AG08395 (cell line): ENCODE results near the gene CD96.
"Not testable (repeated sequence)": the region's sequence is repeated elsewhere in the genome, so short reads cannot be mapped to it uniquely, and the experiment has no call there.

Experiments
- DNase-seq: peaks from one replicate; pipeline ENCODE4 v3.0.0; 2012; ENCODE audit warnings: mixed read lengths, low spot score

The CD96 gene

DNA sequence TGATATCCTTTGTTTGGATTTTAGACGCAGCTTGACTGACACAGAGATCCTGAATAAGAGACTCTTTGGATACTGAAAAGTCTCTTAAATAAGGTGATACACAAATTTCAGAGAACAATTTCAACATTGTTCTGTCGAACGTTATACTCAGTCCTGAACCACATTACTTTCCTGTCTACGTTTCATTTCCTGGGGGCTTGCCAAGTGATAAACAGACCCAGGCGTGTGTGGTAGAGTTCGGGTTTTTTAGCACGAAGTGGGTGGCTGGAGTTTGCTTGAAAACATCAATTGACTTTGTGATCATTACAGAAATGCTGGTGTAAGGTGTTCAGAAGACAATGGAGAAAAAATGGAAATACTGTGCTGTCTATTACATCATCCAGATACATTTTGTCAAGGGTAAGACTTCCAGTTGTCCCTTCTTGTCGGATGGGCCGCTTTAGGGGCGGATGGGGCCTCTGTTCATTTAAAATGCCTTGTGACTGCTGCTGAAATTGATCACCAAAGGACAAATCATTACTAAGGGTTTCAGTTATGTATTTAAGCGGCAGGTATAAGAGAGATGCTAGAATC is at the start of gene CD96:
Gene CD96 (plus strand): TSS at position 287 of the 573 bp plus-strand sequence. CDS start 52 bp downstream, at position 339.
- DNase-seq: no peak

- no peak for DNase-seq
These were observed 48.7 kb upstream of the CD96 start for GRCh38 chr3:111493276-111493675.

DNA sequence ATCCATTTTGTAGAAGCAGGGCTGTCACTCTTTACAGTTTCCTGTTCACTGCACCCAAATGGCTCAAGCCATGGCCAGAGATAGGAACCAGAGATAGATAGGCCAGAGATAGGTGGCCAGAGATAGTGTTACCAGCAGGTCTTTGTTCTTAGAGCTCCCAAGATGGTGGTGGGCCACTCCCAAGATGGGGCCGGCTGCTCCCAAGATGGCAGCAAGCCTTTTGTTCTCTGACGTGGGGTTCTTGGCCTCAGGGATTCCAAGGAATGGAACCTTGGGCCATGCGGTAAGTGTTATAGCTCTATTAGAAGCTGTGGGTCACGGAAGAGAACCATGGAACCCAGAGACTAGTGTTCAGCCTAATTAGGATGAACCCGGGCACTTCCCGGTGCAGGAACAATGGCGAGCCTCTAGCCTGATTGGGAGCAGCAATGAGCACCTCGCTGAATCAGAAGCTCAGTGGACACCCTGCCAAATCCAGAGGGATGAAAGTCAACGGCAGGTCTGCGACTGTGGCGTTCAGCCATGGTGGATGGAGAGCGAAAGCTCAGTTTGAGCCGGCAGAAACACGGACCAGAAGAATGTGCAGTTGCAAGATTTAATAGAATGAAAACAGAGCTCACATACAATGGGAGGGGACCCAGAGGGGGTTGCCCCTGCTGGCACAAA is 45.0 kb upstream of the CD96 start:
- DNase-seq: no peak

- no peak for DNase-seq
These were observed 44.0 kb upstream of the CD96 start for GRCh38 chr3:111498022-111498421.

DNA sequence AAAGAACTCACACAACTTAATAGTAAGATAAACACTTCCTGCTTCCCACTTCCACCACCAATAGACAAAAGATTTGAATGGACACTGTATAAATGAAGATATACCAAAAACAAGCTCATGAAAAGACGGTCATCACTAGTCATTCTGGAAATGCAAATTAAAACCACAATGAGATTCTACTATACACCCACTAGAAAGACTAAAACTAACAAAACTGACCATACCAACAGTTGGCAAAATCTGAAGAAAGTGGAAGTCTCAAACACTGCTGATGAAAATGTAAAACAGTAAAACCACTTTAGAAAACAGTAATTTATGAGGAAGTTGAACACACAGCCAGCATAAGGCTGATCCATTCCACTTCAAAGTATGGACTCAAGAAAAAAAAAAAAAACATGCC is 35.6 kb upstream of the CD96 start:
- no peak for DNase-seq

DNA sequence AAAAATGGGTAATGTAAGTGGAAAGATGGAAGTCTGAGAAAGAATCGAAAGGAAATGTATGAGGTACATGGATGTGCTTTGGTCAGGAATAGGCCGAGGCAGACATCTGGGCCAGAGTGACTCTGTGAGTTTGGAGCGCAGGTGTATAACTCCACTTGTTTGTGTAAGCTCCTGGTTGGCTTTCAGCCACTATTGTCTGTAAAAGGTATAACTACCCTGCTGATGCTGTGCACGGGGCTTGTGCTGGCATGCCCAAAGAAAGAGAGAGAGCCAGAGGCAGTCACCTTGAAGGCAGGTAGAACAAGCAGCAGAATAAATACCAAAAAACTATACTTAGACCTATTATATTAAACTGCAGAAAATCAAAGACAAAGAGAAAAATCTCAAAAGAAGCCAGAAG is 32.7 kb upstream of the CD96 start:
- DNase-seq: no peak

DNA sequence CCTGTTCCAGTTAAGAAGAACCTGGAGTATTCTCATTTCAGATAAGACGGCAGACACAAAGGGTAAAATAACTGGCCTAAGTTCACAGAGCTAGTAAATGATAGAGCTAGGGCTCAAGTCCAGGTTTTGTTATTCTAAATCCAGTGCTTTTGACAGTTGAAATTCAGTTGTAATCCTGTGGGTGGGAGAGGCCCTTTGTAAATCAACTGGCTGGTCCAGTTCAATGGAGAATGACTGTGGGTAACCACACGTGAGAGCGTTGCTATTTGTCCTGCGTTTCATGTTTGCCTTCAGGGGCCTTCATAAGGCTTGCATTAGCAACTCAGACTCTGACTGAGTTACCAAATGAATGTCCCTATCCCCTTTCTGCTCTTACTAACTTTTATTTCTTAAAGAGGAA is 24.2 kb upstream of the CD96 start:
- no peak for DNase-seq

GRCh38 chr3:111519178-111519855 is 22.7 kb upstream of the CD96 start:
- DNase-seq: no peak

DNA sequence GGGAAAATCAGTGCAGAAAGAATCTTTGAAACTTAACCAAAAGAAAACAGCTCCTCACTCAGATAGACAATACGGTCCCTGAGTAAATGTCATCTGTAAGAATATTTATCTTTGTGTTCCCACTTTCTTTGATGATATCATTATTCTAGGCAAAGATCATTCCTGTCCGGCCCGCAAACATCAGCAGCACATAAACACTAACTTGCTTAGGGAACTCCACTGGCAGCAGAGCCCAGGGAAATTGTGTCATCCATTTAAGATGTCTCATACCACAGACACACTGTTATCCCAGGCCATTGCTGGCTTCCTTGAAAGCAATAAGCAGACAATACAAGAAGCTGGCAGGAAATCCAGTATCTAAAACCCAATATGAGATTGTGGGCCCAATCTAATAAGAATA is 20.1 kb upstream of the CD96 start:
- DNase-seq: peak; percentile 55

DNA sequence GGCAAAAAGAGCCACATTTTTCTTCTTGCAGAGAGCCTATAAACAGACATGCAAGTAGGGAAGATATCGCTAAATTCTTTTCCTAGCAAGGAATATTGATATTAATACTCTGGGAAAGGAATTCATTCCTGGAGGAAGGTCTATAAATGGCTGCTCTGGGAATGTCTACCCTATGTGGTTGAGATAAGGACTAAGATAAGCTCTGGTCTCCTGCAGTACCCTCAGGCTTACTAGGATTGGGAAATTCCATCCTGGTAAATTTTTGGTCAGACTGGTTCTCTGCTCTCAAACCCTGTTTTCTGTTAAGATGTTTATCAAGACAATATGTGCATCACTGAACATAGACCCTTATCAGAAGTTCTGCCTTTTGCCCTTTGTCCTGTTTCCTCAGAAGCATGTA is 17.5 kb upstream of the CD96 start:
- DNase-seq: not testable (repeated sequence)

GRCh38 chr3:111531446-111531845 is 10.6 kb upstream of the CD96 start:
- peak; percentile 42 for DNase-seq

- peak; percentile 65 for DNase-seq
These were observed 7.3 kb upstream of the CD96 start for GRCh38 chr3:111534701-111535100.

DNA sequence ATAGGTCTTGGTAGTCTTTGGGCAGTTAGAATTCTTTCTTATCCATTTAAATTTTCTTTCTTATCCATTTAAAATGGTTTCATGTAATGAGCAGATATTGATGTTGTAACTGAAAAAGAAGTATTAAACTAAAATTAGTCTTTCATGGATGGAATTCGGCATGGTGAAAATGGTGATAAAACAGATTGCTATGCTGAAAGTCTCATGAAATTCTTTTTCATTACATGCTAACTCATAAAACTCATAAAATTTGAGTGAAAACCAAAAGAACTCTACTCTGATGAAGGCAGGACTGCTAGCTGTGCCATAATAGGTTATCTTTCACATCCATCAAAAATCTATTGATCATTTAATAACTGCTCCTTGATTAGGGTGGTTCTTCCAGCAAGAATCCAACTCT is 3.9 kb upstream of the CD96 start:
- no peak for DNase-seq

GRCh38 chr3:111538681-111539083 is 3.3 kb upstream of the CD96 start:
- peak; percentile 15 for DNase-seq

DNA sequence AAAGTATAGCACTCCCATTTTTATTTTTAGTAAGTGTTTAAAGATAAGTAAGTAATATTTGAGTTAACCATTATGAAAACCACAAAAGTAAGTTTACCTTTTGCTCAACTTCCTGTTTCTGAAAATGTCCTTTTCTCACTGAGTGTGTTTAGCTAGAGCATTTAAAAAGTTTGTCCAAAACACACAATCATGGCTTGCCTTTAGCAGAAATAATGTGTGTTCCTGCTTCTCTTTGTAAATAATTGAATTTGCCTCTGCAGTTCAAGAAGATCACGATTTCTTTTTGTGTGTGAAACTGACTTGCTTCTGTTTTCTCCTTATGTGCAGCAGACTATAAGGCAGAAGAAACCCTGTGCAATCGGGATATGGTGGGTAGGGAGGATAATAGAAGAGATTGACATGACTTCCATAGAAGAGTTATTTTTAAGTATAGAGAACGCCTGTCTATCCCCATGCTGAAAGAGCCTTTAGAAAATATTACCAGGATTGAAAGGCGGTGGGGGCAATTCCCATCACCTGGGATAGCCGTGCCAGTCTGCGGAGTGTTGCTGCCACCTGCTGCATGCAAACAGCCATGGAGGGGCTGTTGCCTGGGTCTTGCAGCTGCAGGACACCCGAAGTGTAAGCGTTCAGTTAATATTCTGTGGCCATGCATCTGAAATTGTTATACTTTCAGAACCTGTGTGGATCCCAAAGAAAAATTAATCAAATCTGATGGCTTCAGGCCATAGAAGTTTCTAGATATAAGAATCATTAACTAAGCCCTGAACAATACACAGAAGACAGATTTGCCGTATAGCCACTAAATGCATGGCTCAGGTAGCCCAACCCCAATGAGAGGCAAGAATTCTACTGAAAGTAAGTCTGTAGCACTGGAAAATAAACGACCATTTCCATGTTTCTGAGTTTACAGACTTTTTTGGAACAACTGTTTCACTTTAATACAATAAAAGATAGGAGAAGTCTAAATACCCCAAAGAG is 2.4 kb upstream of the CD96 start:
- peak; percentile 56 for DNase-seq

DNA sequence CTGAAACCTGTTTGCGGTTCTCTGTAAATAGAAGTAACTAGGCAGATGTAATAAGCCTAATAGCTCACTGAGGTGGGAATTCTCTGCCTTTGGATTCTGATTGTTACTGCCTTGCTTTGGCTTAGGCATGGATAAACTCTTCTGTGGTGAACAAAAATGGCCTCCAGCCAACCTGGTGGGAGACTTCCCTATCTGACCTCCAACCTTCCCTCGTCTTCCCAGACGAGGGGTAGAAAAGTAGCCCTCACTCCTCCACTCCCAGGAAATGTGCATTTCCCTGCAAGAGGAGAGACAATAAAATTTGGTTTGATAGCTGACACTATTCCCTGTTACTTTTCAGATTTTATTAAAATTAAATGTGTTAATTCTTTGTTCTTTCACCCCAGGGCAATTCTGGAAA is 606 bp upstream of the CD96 start:
- no peak for DNase-seq

DNA sequence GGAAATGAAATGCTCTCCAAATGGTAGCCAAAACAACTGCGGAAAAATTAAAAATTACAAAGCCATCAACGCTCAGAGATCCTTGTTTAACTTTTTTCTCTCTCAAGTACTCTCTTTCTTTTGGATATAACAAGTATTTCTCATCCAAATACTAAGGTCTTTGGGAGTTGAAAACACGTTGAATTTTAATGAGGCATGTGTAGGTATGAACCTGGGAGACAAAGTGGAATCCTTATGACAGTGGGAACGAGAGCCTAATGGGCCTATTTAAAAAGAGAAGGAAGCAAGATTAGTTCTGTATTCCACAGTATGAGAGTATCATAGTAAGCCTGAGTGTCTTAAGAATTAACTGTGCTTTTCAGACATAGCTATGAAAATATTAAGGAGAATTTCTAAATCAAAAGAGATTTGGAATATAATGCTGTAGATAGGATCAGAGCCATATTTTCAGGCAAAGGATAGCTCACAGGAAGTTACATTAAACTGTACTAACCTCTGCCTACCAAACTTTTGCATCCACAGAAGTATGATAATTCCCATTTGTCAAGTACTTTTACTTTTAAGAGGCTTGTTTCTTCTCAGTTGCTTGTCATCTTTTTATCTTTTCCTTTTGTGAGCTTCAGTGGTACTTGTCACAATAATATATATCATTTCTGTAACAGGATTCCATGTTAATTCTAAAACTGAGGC is 759 bp downstream of the CD96 start:
- DNase-seq: no peak

DNA sequence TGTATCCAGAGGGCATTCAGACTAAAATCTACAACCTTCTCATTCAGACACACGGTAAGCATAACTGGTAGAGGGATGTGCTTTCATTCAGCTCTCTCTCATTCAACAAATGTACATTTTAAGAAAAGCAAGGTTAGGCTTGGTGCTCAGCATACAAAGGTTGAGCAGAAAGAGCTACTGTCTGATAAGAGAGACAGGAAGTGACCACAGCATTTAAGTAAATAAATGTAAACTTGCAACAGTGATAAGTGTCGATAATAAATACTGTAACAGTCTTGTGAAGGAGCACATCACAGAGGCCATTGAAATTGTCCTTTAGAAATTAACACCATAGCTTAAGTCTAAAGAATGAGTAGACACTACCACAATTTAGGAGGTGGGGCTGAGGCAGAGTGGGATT is 3.4 kb downstream of the CD96 start:
- no peak for DNase-seq

DNA sequence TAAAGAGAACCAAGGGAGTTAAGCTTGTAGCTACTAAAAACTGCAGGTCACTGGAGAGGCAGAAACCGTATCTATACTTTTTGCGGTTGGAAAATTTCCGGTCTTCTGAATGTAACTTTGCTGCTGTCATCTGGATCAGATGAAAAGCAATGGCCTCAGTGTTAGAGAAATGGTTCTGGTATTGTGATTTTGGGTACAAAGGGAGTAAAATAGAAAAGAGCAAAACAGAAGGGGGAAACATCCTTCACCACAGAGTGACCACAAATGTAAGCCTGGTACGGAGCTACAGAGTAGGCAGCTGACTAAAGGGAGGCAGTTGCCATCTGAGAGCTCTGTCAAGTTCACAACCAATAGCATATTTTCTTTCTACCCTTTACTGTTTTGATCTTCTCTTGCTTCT is 5.6 kb downstream of the CD96 start:
- no peak for DNase-seq

GRCh38 chr3:111548092-111548491 is 6.1 kb downstream of the CD96 start:
- no peak for DNase-seq

- no peak for DNase-seq
These were observed 6.8 kb downstream of the CD96 start for GRCh38 chr3:111548756-111549155.

DNA sequence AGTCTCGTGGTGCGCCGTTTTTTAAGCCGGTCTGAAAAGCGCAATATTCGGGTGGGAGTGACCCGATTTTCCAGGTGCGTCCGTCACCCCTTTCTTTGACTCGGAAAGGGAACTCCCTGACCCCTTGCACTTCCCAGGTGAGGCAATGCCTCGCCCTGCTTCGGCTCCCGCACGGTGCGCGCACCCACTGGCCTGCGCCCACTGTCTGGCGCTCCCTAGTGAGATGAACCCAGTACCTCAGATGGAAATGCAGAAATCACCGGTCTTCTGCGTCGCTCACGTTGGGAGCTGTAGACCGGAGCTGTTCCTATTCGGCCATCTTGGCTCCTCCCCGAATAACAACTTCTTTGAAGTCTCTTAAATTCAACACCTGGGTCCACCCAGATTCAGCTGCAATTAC is 19.9 kb downstream of the CD96 start:
- DNase-seq: not testable (repeated sequence)
